Keratinocyte (primary cell): ENCODE measurements around the gene RARRES1. TPM values are rescaled to one million over a fixed set of nuclear protein-coding genes. Genes with fewer than 3 reads are reported as not detected.

Experiments used
- DNase-seq: peaks from one replicate; pipeline ENCODE4 v3.0.0-alpha.2; 2011; ENCODE audit warnings: low read depth, missing footprints, low spot score
- FAIRE-seq: peaks from 2 replicates; lab custom pipeline; 2011; peaks lifted over from hg19 to GRCh38; lab: Jason Lieb, UNC
- H2AFZ ChIP-seq: 2 replicates; pipeline ENCODE4 v1.6.0; 2012; ENCODE audit warnings: low read length, control low read depth, inconsistent platforms; ENCODE audit not compliant: control insufficient read depth
- H3K27ac ChIP-seq: 2 replicates; pipeline ENCODE4 v1.5.1; 2011; ENCODE audit warnings: low read length; ENCODE audit not compliant: control insufficient read depth, insufficient read depth
- H3K27me3 ChIP-seq: 3 replicates; pipeline ENCODE4 v1.6.0; 2011; ENCODE audit warnings: low read length; ENCODE audit not compliant: control insufficient read depth, insufficient read depth; ENCODE audit errors: extremely low read depth
- H3K36me3 ChIP-seq, 2 experiments: 2 replicates in 1 of 2; 3 replicates in 1 of 2; pipeline ENCODE4 v1.5.1; 2011; ENCODE audit warnings: low read length in 2 of 2, mild to moderate bottlenecking in 1 of 2; ENCODE audit not compliant: control insufficient read depth in 2 of 2, insufficient read depth in 2 of 2; ENCODE audit errors: extremely low read depth in 1 of 2
- H3K4me1 ChIP-seq: 3 replicates; pipeline ENCODE4 v1.5.1; 2011; ENCODE audit warnings: low read length; ENCODE audit not compliant: control insufficient read depth, insufficient read depth; ENCODE audit errors: extremely low read depth
- H3K4me2 ChIP-seq: 3 replicates; pipeline ENCODE4 v1.6.0; 2011; ENCODE audit warnings: low read depth, low read length; ENCODE audit not compliant: control insufficient read depth, insufficient read depth; ENCODE audit errors: extremely low read depth
- H3K4me3 ChIP-seq, 3 experiments: fragments of 200-600 bp in 1 of 3; sonication (generic) in 1 of 3; 2 replicates in 2 of 3; 3 replicates in 1 of 3; pipeline ENCODE4 v1.5.1; 2011 to 2016; ENCODE audit warnings: low read length in 3 of 3, mild to moderate bottlenecking in 3 of 3, control low read depth in 2 of 3, inconsistent platforms in 1 of 3, low read depth in 1 of 3, mixed read lengths in 1 of 3, mixed run types in 1 of 3, moderate library complexity in 1 of 3; ENCODE audit not compliant: control insufficient read depth in 2 of 3, insufficient read depth in 2 of 3; ENCODE audit errors: extremely low read depth in 1 of 3
- H3K79me2 ChIP-seq: 2 replicates; pipeline ENCODE4 v1.6.0; 2012; ENCODE audit warnings: low read length; ENCODE audit not compliant: control insufficient read depth, insufficient read depth
- H3K9ac ChIP-seq: 3 replicates; pipeline ENCODE4 v1.6.0; 2011; ENCODE audit warnings: low read length; ENCODE audit not compliant: control insufficient read depth, insufficient read depth; ENCODE audit errors: extremely low read depth
- H3K9me1 ChIP-seq: 3 replicates; pipeline ENCODE4 v1.6.0; 2011; ENCODE audit warnings: low read length; ENCODE audit not compliant: control insufficient read depth, insufficient read depth; ENCODE audit errors: extremely low read depth
- H3K9me3 ChIP-seq: 2 replicates; pipeline ENCODE4 v1.5.1; 2012; ENCODE audit warnings: low read depth, low read length; ENCODE audit not compliant: control insufficient read depth
- H4K20me1 ChIP-seq: 3 replicates; pipeline ENCODE4 v1.6.0; 2011; ENCODE audit warnings: low read length; ENCODE audit not compliant: control insufficient read depth, insufficient read depth; ENCODE audit errors: extremely low read depth
- EZH2 ChIP-seq: IDR thresholded peaks from one replicate; pipeline ENCODE4 v1.6.1; 2012; ENCODE audit warnings: inconsistent platforms, mild to moderate bottlenecking, low read length, moderate library complexity
- dilution Hi-C: fragments of 300-500 bp; cut with MboI; formaldehyde crosslinking; loops from one replicate; pipeline ENCODE4 v1.7.0; 2020; ENCODE audit warnings: low sequenced_read_pairs; ENCODE audit not compliant: extremely low pct_ligation_motif_present
- polyA plus RNA-seq, 5 experiments: library from polyadenylated mRNA; depleted of rRNA in 3 of 5; stranded (reverse) in 3 of 5; stranded (forward) in 1 of 5; unstranded in 1 of 5; fragments of >200 nt; gene quantifications; 1 replicate in 1 of 5; 2 replicates in 3 of 5; 3 replicates in 1 of 5; pipeline versions ENCODE4 v1.2.1 to v1.2.3, GENCODE V29; 2011 to 2012; ENCODE audit warnings: missing spikeins in 2 of 5, low read depth in 1 of 5, low replicate concordance in 1 of 5
- TF ChIP-seq, protein P1 (sequence below), 3 experiments: IDR thresholded peaks in 1 of 3; conservative IDR thresholded peaks in 1 of 3; optimal IDR thresholded peaks in 1 of 3; 2 replicates in 2 of 3; 3 replicates in 1 of 3; pipeline versions ENCODE3 to v1.5.1; 2011; ENCODE audit warnings: low read length in 3 of 3, mild to moderate bottlenecking in 3 of 3, moderate library complexity in 2 of 3, control low read depth in 1 of 3, inconsistent platforms in 1 of 3; ENCODE audit not compliant: insufficient read depth in 2 of 3; ENCODE audit errors: extremely low read depth in 1 of 3

The RARRES1 gene
- polyA plus RNA-seq, 1 donor (not counting 4 experiments of a cell fraction or from before 2014, with no cell fraction given): not detected

DNA sequence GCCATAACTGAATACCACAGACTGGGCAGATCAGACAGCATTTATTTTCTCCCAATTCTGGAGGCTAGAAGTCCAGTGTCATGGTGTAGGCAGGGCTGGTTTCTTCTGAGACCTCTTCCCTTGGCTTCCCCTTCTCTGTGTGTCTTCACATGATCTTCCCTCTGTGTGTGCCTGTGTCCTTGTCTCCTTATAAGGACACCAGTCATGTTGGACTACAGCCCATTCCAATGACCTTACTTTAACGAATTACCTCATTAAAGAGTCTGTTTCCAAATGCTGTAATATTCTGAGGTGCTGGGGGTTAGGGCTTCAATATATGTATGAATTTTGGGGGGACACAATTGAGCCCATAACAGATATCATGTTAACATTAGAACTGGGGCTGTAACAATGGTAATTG, 13.3 kb upstream of the RARRES1 start:
- no peak overlapping the region for H2AFZ ChIP-seq
- no peak overlapping the region for H3K4me3 ChIP-seq
- no peak overlapping the region for H3K4me2 ChIP-seq
- dilution Hi-C loops: no loop called here
- no peaks in the 10 kb centered on the region for H3K79me2 ChIP-seq
- no peaks in the 10 kb centered on the region for H4K20me1 ChIP-seq
- no peaks in the 10 kb centered on the region for H3K36me3 ChIP-seq
- TF ChIP-seq EZH2: no peak
- TF ChIP-seq, protein P1, sequence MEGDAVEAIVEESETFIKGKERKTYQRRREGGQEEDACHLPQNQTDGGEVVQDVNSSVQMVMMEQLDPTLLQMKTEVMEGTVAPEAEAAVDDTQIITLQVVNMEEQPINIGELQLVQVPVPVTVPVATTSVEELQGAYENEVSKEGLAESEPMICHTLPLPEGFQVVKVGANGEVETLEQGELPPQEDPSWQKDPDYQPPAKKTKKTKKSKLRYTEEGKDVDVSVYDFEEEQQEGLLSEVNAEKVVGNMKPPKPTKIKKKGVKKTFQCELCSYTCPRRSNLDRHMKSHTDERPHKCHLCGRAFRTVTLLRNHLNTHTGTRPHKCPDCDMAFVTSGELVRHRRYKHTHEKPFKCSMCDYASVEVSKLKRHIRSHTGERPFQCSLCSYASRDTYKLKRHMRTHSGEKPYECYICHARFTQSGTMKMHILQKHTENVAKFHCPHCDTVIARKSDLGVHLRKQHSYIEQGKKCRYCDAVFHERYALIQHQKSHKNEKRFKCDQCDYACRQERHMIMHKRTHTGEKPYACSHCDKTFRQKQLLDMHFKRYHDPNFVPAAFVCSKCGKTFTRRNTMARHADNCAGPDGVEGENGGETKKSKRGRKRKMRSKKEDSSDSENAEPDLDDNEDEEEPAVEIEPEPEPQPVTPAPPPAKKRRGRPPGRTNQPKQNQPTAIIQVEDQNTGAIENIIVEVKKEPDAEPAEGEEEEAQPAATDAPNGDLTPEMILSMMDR (optimal IDR thresholded peaks at IDR 0.05 in 1 of 3, IDR thresholded peaks at IDR 0.05 in 1 of 3, conservative IDR thresholded peaks at IDR 0.05 in 1 of 3; ENCODE audit: extremely low read depth in 1 of 3, insufficient read depth in 2 of 3, low read length in 3 of 3): no peak
- H3K9me3 ChIP-seq: no peaks in the 10 kb centered on the region
- no peak overlapping the region for H3K9ac ChIP-seq
- FAIRE-seq (no peak), DNase-seq (no peak)
- no peaks in the 10 kb centered on the region for H3K27me3 ChIP-seq
- H3K27ac ChIP-seq: no peak overlapping the region
- no peaks in the 10 kb centered on the region for H3K4me1 ChIP-seq
- no peaks in the 10 kb centered on the region for H3K9me1 ChIP-seq

GRCh38 chr3:158744567-158745288, 12.5 kb upstream of the RARRES1 start:
- dilution Hi-C loops: no loop called here
- no peak for DNase-seq
- no peaks in the 10 kb centered on the region for H3K9me3 ChIP-seq

More at GRCh38 chr3:158744567-158745288, 12.5 kb upstream of the RARRES1 start:
- no peaks in the 10 kb centered on the region for H3K27me3 ChIP-seq
- no peak for TF ChIP-seq EZH2
- TF ChIP-seq, protein P1 (optimal IDR thresholded peaks at IDR 0.05 in 1 of 3, IDR thresholded peaks at IDR 0.05 in 1 of 3, conservative IDR thresholded peaks at IDR 0.05 in 1 of 3; ENCODE audit: extremely low read depth in 1 of 3, insufficient read depth in 2 of 3, low read length in 3 of 3): no peak
- no peaks in the 10 kb centered on the region for H3K4me1 ChIP-seq
- H3K4me2 ChIP-seq: no peak overlapping the region
- H4K20me1 ChIP-seq: no peaks in the 10 kb centered on the region
- no peaks in the 10 kb centered on the region for H3K79me2 ChIP-seq
- H3K36me3 ChIP-seq: no peaks in the 10 kb centered on the region
- H3K4me3 ChIP-seq: no peak overlapping the region
- FAIRE-seq: no peak
- no peak overlapping the region for H2AFZ ChIP-seq
- no peaks in the 10 kb centered on the region for H3K9me1 ChIP-seq
- H3K27ac ChIP-seq: no peak overlapping the region
- H3K9ac ChIP-seq: no peak overlapping the region
